Posterior cingulate gyrus (tissue), 11 donors: ENCODE results near the gene SLC25A15.
"Not testable (repeated sequence)": the region's sequence is repeated elsewhere in the genome, so short reads cannot be mapped to it uniquely, and the experiment has no call there.

Source experiments
- DNase-seq, 10 donors: peaks; one replicate each; pipeline versions ENCODE4 v3.0.0 to v3.0.0-alpha.2; 2020 to 2021; ENCODE audit warnings: mixed read lengths in 3 of 10
- intact Hi-C: fragments of 100-400 bp; cut with DNase I; formaldehyde crosslinking; loops from one replicate; pipeline ENCODE4 v1.15.1; 2023

The SLC25A15 gene

GRCh38 chr13:40809471-40809870 is 20.1 kb downstream of the SLC25A15 start:
- no peak for DNase-seq
- intact Hi-C loops, result no loop called here

DNA sequence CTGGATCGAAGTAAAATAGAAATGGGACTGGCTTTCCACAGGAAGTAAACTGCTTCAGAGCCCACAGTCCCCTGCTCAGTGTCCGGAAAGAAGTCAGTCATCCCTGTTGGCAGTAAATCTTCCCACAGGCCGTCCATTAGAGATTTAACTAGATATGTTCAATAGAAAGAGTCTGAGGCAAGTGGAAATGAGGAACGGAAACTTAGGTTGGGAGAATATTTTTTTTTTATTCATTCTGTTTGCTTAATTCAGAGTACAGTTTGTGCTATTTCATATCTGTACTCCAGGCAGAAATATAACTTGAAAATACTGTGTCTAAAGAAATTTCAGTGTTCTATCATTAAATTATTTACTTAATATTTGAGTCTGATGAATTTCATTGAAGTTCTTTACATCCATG is 22.7 kb downstream of the SLC25A15 start:
- intact Hi-C loops, result no loop called here
- DNase-seq, result no peak

DNA sequence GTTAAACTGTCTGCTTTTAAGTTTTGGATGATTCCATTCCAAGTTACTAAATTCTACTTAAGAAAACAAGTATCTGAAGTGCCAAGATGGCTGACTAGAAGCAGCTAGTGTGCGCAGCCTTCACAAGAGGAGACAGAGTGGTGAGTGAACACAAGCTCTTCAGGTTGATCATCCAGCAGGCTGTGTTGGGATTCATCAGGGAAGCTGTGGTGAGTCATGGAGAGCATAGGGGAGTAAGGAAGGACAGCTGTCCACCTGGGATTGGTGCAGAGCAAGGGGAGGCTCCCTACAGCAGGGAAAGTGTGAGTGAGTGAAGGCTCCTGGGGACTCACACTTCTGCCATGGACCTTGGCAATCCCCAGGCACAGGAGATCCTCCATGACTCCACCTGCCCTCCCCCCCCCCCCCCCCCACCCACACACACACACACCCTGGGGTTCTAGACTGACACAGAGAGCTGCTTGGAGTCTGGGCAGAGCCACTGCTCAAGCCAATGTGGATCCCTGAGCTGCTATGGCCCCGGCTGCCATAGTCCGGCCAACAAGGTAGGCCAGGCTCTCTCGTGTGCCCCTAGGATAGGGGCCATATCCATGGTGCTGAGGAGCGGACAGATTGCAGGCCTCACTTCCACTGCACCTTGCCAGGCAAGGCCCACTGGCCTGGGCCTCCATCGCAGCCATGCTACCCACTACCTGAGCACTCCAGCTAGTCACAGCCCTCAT is 23.5 kb downstream of the SLC25A15 start:
- intact Hi-C loops, result no loop called here
- no peak for DNase-seq

GRCh38 chr13:40813667-40814454 is 24.4 kb downstream of the SLC25A15 start:
- intact Hi-C loops, result no loop called here
- no peak for DNase-seq

- intact Hi-C loops, result no loop called here
- no peak for DNase-seq
These were observed 25.4 kb downstream of the SLC25A15 start for GRCh38 chr13:40814803-40815202.

GRCh38 chr13:40818926-40819325 is 29.5 kb downstream of the SLC25A15 start:
- no peak for DNase-seq
- intact Hi-C loops, result no loop called here

DNA sequence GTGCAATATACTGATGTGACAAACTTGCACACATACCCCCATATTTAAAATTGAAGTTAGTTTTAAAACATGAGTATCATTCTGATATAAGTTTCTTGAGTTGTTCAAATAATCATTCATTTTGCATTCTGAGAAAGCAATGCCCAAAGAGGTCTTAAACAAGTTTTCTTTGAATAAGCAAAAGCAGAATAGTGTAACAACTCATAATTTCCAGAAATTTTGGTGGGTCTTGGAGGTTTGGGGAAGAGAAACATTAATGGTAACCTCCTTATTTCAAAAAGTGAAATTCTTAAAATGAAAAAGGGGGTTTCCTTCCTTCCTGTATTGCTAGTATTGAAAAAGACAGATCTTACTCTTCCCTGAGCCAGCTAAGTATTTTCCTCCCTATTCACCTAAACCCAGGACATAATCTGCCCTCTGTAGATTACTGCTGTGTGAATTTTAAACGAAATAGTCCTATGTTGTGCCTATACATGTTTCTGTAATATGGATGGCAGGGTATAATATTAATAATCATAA is 30.4 kb downstream of the SLC25A15 start:
- no peak for DNase-seq
- intact Hi-C loops, result no loop called here

GRCh38 chr13:40839725-40840124 is 50.3 kb downstream of the SLC25A15 start:
- intact Hi-C loops, DNase-seq: not testable (repeated sequence)

DNA sequence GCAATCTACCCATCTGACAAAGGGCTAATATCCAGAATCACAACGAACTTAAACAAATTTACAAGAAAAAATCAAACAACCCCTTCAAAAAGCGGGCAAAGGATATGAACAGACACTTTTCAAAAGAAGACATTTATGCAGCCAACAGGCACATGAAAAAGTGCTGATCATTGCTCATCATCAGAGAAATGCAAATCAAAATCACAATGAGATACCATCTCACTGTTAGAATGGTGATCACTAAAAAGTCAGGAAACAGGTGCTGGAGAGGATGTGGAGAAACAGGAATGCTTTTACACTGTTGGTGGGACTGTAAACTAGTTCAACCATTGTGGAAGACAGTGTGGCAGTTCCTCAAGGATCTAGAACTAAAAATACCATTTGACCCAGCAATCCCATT is 51.5 kb downstream of the SLC25A15 start:
- intact Hi-C loops, DNase-seq: not testable (repeated sequence)
